Renal cortex interstitium (tissue), 11 donors: ENCODE measurements around the gene KCNT2. TPM values are rescaled to one million over a fixed set of nuclear protein-coding genes. Genes with fewer than 3 reads are reported as not detected.

Source experiments
- DNase-seq, 11 donors: peaks; one replicate each; pipeline ENCODE4 v3.0.0-alpha.2; 2013; ENCODE audit warnings: low read depth in 9 of 11, low spot score in 4 of 11; ENCODE audit errors: extremely low read depth in 1 of 11
- polyA plus RNA-seq, 3 donors: library from polyadenylated mRNA; unstranded; fragments of 120-200 nt; gene quantifications; one replicate each; pipeline ENCODE4 v1.2.1, GENCODE V29; 2013; ENCODE audit not compliant: insufficient read length in 3 of 3

KCNT2 gene
- polyA plus RNA-seq, 3 donors = 8.2 to 12.2 (median 11.2) TPM

DNA sequence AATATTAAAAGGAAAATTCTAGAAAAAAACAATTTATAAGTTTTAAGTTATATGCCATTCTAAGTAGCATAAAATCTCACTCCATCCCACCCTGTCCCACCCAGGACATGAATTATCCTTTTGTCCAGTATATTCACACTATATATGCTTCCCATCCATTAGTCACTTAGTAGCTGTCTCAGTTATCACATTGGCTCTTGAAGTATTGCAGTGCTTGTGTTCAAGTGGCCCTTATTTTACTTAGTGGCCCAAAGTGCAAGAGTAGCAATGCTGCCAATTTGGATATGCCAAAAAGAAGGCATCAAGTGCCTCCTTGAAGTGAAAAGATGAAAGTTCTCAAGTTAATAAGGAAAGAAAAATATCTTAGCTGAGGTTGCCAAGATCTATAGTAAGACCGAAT is 192.3 kb downstream of the KCNT2 start:
- no peak for DNase-seq

GRCh38 chr1:196412326-196412725 is 195.9 kb downstream of the KCNT2 start:
- DNase-seq = no peak

- DNase-seq = no peak
Observed at GRCh38 chr1:196410768-196411167, 197.5 kb downstream of the KCNT2 start.

DNA sequence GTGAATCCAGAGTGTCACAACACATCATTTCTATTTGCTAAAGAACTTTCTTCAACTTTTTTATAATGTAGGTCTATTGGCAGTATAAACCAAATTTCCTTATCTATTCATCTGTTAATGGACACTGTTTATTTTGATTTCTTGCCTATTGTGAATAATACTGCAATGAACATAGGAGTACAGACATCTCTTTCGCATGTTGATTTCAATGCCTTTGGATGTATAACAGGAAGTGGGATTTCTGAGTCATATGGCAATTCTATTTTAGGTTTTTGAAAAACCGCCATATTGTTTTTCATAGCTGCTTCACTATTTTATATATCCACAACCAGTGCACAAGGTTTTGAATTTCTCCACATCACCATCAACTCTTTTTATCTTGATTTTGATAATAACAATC is 198.7 kb downstream of the KCNT2 start:
- DNase-seq = no peak

DNA sequence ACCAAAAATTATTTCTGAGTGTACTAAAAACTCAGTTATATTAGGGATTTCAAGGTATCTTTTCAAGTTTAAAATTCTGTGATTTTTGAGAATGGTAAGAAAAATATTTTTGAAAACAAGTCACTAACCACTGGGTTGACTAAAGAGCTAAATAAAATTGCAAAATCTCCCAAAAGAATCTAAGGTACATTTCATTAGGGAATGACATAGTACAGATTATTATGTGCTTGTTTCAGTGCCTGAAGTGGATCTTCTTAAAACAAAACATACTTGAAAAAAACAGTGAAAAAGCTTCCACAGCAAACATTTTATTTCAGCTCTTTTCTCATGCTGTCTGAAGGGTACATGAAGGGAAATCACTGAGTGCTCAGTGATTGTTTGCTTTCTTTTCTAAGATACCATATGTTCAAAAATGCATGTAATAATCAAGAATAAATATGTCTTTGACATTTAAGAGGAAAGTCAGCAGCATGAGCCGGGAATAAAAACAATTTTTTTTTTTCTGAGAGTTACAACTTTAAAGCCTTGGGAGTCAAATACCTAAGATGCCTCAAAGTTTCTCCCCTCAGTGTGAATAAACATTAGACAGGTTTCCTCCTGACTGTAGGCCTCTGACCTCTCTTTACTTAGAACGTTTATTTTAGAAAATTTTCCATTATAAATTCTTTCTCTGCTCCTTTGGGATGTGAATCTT is 200.7 kb downstream of the KCNT2 start:
- DNase-seq = peak in 6 of 11 donors; percentile 7 to 48 (median 10)

GRCh38 chr1:196405839-196406238 is 202.4 kb downstream of the KCNT2 start:
- DNase-seq = no peak

GRCh38 chr1:196403803-196404690 is 204.2 kb downstream of the KCNT2 start:
- no peak for DNase-seq

- DNase-seq = no peak
Observed at GRCh38 chr1:196401891-196402290, 206.3 kb downstream of the KCNT2 start.

GRCh38 chr1:196401452-196401833 is 206.8 kb downstream of the KCNT2 start:
- no peak for DNase-seq

DNA sequence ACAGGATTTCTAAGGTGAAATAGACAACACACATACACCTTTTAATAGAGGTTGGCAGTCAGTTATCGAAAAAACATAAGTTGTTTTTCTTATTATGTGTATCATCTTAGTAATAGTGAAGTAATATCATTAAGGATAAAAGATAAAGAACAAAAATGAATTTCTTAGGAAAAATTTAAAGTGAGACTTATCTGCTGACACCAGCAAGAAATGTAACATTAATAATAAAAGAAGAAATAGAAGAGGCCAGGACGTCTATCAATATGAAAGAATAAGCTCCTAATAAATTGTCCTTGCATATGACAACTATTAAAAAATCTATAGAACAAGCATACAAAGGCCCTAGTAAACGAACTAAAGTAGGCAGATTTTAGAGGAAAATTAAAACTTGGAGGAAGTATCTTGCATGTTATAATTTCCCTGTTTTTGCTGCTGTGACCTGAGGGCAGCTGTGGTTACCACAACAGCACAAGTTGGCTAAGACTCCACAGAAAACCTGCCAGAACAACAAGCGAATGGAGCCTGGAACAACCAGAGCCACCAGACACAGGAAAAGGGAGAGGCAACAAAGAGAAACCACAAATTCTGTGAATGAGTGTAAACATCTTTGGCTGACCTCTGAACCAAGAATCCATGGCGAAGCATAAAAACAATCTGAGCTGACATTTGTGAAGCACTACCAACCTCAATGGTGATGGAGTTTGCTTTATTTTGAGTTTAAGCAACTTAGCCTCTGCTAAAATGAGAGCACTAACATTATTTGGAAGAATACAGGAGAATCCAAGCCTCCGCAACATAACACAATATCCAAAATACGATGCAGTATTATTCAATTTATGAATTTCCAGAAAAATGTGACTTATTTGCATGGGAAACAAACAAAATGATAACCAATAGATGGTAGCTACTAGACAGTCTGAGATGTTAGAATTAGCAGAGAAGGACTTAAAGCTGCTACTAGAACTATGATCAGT is 207.5 kb downstream of the KCNT2 start:
- no peak for DNase-seq

DNA sequence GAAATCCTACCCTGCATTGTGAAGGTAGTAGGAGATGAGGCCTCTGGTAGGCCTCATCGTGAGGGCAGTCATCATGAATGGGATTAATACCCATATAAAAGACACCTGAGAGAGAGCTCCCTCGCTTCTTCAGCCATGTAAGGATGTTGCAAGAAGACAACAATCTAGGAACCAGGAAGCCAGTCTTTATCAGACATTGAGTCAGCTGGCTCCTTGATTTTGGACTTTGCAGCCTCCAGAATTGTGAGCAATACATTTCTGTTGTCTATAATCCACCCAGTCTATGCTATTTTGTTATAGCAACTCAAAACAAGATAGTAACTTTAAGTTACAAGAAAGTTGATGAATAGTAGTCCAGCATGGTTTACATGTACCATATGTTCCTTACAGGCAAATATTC is 208.5 kb downstream of the KCNT2 start:
- no peak for DNase-seq

DNA sequence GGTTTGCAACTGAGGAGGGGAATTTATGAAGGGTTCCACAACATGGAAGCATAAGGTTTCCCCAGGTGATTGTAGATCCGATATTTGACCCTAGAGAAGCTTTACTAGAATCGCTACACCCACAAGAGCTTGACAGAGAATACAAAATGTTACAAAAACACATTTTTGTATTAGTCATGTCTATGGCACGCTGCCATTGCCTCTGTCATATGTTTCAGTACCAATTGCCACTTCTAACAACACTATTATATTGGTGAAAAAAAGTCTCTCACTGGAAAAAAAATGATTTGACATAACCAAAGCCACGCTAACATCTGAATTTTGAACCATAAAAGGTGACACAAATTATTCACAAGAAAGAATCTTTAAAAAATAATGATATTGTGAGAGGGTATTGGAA is 214.5 kb downstream of the KCNT2 start:
- DNase-seq = no peak

DNA sequence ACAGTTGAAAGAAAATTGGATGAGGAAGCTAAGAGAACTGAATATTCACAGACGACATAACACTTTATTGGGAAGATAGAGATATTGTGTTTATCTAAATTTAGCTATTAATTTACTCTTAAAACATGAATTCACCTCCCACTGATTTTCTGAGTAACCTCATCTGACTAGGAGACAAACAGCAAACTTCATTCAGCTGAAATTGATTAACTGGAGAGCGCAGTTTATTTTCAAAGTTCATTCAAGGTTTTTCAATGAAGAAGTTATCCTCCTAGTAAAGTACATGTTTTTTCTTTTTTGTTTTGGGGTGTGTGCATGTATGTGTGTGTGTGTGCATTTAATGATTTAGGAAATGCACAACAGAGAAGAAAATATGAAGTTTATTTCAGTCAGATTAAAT is 215.0 kb downstream of the KCNT2 start:
- DNase-seq = no peak

DNA sequence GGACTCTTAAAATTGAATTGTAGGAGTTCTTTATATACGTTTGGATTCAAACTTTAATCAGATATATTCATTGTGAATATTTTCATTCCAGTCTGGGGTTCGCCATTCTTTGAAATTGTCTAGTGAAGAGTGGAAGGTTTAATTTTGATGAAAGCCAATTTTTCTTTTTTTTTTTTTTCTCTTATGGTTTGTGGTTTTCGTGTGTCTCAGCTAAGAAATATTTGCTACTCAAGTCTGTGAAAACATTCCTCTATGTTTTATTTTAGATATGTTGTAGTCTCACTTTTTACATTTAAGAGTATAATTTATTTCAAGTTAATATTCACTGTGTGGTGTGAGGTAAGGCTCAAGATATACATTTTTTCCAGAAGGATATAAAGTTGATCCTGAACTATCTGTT is 220.5 kb downstream of the KCNT2 start:
- no peak for DNase-seq

GRCh38 chr1:196385109-196385508 is 223.1 kb downstream of the KCNT2 start:
- DNase-seq = no peak

DNA sequence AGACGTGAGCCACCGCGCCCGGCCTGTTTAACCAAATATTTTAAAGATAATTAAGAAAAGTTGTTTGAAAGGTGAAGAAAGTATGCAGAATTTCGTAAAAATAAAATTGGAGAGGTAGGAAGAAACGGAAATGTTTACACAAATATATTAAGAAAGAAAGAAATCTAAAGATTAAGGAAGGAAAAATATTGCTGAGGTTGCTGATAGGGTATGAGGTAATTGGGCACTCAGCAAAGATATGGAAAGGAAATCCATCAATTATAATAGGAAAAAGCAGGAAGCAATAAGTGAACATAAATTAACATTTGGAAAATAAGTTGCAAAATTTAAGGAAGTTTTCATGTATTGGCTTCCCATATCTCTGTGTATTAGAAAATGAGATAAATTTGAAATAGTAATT is 225.9 kb downstream of the KCNT2 start:
- DNase-seq = no peak

- DNase-seq = no peak
Observed at GRCh38 chr1:196381544-196381943, 226.7 kb downstream of the KCNT2 start.

GRCh38 chr1:196380316-196380715 is 227.9 kb downstream of the KCNT2 start:
- peak in 6 of 11 donors; percentile 12 to 53 (median 17) for DNase-seq

DNA sequence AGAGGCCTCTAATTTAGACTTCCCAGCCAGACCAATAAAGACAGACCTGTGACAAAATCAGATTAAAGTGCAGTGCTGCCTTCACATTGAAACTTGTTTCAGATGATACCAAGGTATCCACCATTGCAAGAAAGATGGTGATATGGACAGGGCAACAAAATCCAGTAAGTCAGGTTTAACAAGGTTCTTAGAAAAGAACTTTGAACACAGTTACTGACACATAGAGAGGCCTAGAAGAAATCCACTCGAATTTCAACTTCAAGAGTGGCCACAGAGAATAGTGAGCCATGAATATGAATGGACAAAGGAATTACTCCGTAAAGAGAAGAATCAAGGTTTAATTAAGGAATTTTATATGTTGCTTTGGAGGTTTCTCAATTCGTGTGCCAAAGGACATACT is 230.4 kb downstream of the KCNT2 start:
- DNase-seq = no peak
